Measurements from ENCODE around the gene KLHL25.

- TF ChIP-seq POLR2A (IDR thresholded peaks at IDR 0.05; ENCODE audit: low read length) (no peak), GATA1 (IDR thresholded peaks at IDR 0.05; ENCODE audit: low read depth, low read length) (no peak)
Observed at GRCh38 chr15:85759376-85759775, 35.3 kb downstream of the KLHL25 start.

Measured in erythroblast (primary cell).